Epithelial cell of prostate (primary cell): ENCODE results near the gene HMX1.

Source experiments
- DNase-seq: peaks from one replicate; pipeline ENCODE4 v3.0.0-alpha.2; 2011; ENCODE audit warnings: low read depth, low spot score
- H3K27ac ChIP-seq: fragments of 450-650 bp; 2 replicates; pipeline ENCODE4 v1.5.1; 2017; ENCODE audit warnings: mild to moderate bottlenecking

HMX1 gene

DNA sequence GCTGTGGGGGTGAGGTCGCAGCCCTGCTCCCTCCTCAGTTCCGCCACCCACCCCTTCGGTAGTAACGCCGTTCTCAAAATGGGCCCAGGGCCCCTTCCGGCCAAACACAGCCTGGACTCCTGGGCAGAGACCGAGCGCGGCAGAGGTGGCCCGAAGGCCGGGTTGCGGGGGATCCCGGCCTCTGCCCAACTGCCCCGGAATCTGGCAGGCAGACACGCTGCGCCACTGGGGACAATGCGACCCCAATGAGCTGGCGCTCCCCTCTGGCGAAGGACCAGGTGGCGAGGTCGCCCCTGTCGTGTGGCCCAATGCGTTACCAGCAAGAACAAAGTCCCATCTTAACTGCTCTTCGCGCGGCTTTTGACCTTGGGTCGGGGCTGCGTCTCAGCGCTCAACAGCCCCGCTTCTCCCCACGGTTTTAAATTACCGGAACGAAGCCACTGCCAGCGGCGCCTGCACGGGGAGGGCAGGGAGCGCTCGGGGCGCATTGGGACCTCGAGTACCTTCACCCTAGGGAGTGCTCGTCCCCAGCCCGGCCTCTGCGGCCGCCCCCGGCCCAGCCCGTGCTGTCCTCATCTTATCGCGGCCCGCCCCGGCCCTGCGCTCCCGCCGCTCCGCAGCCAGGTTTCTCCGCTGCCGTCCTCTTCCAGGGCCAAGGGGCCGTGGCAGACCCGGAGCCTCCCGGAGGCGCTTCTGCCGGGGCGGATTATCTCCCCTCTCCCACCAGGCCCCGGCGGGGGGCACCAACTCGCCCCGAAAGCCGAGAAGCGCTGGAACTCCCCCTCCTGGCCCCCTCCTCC is 22.2 kb upstream of the HMX1 start:
- DNase-seq = no peak

DNA sequence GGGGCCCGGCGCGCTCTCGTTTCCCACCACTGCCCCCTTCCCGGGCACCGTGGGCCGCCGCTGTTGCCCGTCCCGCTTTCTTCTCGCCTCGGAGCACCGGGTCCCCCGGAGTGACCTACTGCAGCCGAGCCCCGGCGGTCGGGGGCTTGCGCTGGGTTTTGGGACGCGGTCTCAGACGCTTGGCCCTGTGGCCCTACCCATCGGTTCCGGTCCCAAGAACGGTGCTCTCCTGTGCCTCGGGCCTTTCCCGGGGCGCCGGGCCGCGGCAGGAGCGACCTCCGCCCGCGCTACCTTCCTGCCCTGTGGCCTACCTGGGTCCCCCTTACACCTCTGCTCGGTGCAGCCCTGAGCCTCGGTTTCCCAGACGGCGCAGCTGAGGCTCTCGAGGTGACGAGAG is 21.6 kb upstream of the HMX1 start:
- no peak for DNase-seq
- no peak overlapping the region for H3K27ac ChIP-seq

More for the DNA sequence above, 22.2 kb upstream of the HMX1 start:
- no peak overlapping the region for H3K27ac ChIP-seq

DNA sequence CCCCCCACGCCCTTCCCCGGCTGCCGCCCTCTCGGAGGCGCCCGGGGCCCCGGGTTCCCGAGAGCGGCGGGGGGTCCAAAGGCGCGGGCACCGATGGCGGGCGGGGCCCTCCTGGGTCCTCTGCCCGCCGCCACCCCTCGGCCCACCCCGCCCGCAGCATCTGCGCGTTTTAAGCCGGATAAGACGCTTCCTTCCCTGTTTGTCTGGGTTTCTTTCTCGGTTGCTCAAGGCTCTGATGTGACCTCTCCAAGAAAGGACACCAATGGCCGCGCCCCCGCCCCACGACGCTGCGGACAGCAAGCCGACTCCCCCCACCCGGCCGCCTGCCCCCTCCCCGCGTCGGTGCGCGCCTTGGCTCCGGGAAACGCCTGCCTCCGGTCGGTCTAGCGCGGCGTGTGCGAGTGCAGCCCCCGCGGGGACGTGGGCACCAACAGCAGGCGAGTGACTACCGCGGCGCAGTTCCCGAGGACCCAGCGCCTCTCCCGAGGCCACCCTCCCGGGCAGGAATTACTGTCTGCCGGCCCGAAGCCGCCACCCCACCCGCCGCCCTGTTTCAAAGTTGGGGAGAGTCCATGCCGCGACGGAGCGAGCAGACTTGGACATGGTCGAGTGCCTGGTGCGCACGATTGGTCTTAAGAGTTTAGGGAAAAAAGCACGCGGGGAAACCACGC is 21.1 kb upstream of the HMX1 start:
- DNase-seq = no peak
- H3K27ac ChIP-seq = no peak overlapping the region

DNA sequence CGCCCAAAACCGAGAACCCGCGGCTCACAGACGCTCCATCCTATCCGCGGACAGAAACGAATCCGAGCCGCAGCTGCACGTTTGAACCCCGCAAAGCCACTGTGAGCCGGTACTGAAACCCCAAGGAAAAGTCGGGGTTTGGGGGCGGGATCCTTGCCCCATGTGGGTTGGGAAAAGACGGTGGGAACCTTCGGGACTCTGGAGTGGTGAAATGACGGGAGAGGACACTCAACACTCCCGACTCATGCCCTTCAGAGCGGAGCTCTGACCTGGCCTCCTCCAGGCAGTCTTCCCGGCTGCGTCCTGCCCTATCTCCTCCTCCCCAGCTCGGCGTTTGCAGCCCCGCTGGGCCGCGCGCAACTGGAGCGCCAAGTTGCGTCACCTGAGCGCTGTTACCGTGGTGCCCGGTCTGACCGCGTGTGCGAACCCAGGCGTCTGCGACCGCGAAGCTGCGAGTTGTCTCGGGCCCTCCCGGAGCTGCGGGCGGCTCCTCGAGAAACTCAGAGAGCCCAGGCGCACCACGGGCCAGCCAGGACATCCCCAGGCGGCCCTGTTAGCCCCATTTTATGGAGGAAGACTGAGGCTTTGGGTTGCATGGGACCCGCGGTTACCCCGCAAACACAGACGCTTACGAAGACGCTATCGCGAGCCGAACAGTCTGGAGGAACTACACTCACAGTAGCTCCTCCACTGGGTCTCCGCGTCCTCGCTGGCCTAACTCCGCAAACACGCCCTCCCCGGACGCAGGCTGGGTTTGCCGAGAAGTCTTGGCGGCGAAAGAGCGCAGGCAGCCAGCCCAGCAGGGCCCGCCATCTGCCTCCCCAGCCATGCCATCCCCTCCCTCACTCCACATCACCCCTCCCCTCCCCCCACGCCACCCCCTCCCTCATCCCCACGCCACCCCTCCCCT is 20.3 kb upstream of the HMX1 start:
- no peak for DNase-seq
- no peak overlapping the region for H3K27ac ChIP-seq

DNA sequence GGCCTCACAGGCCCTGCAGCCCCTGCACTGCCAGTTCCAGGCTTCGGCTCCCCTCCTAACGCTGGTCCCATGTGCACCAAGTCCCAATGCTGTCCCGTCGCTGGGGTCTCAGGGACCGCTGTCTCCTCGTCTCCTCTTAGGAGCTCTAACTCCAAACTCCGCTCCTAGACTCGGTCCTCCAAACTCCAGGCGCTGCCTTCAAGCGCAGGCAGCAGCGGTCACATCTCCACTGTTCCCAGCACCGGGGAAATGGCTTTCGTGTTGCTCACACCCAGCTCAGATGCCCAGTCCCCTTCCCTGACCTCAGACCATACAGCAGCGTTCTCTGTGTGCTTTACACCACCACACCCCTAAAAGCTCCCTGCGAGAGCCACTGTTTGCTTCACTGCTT is 19.6 kb upstream of the HMX1 start:
- no peak for DNase-seq
- H3K27ac ChIP-seq = no peak overlapping the region

DNA sequence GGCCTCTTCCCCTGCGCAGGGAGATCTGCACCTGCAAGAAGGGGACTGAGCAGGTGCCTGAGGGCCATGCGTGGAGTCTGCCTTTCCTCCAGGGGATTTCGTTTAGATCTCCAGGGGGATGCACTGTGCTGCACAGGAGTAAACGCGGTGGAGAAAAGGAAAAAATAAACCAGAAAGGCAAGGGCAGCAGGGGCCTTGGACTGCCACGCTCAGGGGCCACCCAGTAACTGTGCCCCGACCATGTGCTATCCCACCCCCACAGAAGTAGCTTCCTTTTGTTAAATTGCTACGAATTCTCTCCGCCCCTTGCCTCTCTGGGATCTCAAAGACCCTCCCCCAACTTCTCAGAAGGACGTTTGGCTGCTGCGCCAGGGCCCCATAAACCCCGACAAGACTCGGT is 17.2 kb upstream of the HMX1 start:
- H3K27ac ChIP-seq = no peak overlapping the region
- DNase-seq = no peak

DNA sequence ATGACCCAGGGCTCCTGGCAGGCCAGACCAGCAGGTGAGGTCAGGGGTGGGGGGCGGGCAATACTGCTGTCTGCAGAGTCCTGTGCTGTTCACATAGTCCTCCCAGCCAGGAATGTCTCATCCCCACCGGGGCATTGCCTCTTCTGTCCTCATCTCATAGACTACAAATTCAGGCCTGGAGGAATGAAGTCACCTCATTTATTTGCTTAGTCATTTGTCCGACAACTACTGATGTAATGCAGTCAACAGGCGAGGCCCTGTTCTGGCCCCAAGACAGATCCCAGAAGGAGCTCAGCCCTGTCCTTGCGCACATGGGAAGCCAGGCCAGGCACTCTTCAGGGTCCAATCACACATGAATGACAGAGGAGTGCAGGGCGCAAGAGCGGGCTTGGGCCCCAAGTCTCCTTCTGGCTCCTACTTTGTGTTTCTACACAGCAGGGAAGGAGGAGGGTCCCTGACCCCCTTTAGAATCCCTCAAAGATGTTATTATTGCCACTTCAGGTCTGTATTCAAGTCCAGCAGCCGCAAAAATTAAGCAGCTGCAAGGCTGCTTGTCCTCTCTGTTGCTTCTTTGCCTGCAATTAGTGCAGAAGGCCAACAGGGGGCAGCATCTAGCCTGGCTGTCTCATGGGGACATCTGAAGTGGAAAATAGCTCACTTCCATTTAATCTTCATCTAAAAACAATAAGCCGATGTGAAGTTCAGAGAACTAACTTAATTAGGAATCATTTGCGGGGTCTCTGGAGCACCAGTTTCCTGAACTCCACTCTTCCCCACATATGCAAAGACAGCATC is 15.2 kb upstream of the HMX1 start:
- no peak overlapping the region for H3K27ac ChIP-seq
- DNase-seq = no peak

DNA sequence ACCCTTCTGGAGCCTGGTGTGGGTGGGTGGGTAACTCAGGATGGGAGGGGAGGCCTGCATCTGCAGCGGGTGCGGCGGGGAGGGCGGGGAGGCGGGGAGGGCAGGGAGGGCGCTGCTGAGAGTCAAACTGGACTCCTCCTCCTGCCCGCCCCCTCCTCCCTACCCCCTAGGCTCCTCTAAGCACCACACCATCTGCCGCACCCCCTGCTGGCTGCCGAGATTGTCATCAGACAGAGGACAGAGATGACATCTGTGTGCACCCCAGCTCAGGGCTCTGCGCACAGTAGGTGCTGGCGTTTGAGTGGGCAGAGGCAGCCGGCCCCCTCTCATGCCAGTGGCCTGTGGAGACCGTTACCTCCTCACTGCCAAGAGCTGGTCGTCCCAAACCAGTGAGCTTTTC is 10.6 kb upstream of the HMX1 start:
- no peak for DNase-seq
- H3K27ac ChIP-seq = no peak overlapping the region

DNA sequence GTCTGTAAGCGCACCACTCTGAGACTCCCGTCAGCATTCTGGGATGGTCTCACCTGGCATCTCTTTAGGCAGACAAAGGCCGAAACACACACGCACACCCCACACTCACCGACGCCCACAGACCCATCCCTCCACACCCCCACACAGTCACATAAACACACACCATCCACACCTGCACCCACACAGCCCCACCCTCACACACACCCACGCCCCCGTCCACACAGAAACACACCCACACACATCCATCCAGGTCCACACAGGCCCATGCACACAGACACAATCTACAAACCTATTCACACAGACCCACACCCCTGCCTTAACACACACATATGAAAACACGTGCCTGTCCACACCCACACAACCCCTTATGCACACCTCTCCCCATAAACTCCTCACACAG is 9.2 kb upstream of the HMX1 start:
- no peak for DNase-seq
- no peak overlapping the region for H3K27ac ChIP-seq

DNA sequence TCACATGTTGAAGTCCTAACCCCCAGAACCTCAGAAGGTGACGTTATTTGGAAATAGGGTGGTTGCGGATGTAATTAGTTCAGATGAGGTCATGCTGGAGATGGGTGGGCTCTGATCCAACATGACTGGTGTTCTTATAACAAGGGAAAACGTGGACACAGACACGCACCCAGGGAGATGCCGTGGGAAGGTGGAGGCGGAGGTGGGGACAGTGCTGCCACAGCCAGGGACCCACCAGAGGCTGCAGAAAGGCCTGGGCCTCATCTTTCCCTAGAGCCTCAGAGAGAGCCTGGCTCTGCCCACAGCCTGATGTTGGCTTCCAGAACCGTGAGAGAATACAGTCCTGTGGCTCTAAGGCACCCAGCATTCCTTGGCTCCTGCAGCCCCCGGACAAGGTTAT is 7.9 kb upstream of the HMX1 start:
- no peak for DNase-seq
- H3K27ac ChIP-seq = no peak overlapping the region

DNA sequence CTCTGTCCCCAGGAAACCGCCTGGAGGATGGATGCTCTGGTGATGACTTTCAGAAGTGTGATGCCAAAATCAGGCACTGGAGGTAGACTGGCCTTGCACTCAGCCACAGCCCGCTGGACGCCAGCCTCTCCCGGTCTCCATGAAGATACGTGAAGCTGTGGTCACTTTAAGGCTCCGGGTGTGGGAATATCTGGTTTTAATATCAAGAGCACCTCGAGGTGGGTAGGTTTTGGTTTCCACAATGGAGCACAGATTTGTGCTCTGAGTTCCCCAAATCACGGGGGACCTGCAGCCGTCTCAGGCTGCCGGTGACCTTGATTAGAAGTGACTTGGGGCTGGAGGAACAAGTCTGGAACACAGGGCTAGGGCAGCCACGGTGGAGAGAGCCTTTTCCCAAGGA is 6.8 kb upstream of the HMX1 start:
- DNase-seq = no peak
- H3K27ac ChIP-seq = no peak overlapping the region

DNA sequence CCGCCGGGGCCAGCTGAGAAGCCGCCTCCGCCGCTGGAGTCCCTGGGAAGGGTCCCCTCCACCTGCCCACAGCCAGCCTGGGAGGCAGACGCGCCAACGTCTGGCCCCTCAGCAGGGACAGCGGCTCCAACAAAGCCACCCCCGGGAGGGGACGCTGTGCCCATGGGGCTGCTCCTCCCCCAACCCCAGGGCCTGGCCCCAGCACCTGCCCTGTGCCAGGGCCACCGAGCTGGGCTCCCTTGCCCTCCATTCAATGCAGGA is 6.1 kb upstream of the HMX1 start:
- H3K27ac ChIP-seq = no peak overlapping the region
- no peak for DNase-seq

DNA sequence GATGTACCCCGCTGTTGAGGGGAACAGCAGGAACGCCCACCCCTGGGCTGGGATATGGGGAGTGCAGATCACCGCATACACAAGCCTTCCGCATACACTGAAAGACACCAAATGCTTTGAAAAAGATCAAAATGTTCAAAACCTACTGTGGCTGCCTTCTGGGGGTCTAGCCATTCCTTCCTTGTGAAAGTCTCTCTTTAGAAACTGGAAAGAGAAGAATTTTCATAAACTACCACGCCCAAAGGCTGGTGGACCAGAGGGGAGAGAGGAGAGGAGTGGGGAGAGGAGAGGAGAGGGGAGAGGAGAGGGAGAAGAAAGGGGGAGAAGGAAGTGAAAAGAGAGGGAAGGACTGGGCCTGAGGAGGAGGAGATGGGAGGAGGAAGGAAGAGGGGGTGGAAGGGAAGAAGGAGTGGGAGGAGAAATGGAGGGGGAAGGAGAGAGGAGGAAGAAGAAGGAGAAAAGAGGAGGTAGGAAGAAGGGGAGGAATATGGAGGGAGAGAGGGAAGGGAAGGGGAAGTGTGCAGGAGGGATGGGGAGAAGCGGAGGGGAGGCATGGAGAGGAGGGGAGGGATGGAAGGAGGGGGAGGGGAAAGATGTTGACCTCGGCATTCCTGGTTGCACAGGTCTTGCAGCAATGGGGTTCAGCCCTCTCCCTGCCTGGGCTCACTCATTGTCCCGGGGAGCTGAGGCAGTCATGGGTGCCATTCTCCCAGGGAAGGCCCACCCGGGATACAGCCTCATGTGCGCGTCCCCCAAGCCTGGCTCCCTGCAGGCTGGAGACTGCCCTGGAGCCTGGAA is 5.5 kb upstream of the HMX1 start:
- H3K27ac ChIP-seq = no peak overlapping the region

DNA sequence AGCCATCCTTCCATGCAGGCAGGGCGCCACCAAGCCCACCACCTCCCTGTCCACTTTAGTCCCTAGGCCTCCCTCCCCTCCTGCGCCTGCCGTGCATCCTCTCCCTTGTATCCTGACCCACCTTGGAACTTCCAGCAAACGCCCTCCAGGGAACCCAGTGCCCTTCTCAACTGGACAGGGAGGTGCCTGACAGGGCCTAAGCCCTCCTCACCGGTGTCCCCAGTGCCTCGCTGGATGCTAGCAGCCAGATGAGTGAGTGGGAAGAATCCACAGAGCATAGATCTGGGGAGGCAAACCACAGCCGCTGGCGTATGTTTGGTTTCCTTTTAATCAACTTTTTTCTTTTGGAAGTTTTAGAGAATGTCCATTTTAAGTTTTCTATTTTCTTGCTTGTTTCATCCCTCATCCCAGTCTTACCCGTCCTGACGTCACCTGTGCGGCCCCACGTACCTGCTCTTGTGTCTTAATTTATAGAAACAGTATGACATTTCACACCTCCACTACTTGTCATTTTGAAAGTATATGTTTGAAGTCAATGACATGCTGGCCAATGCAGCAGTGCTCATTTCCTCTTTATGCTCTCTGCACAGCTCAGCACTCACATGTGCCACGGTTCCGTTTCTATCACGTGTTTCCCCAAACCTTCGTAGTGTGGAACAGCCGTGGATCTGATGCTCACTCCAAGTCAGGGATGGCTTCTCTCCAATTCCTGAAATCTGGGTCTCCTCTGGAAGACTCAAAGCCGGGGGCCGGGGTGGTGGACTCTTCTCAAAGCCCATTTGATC is 3.4 kb upstream of the HMX1 start:
- no peak for DNase-seq
- H3K27ac ChIP-seq = no peak overlapping the region

More for the DNA sequence above, 5.5 kb upstream of the HMX1 start:
- no peak for DNase-seq

DNA sequence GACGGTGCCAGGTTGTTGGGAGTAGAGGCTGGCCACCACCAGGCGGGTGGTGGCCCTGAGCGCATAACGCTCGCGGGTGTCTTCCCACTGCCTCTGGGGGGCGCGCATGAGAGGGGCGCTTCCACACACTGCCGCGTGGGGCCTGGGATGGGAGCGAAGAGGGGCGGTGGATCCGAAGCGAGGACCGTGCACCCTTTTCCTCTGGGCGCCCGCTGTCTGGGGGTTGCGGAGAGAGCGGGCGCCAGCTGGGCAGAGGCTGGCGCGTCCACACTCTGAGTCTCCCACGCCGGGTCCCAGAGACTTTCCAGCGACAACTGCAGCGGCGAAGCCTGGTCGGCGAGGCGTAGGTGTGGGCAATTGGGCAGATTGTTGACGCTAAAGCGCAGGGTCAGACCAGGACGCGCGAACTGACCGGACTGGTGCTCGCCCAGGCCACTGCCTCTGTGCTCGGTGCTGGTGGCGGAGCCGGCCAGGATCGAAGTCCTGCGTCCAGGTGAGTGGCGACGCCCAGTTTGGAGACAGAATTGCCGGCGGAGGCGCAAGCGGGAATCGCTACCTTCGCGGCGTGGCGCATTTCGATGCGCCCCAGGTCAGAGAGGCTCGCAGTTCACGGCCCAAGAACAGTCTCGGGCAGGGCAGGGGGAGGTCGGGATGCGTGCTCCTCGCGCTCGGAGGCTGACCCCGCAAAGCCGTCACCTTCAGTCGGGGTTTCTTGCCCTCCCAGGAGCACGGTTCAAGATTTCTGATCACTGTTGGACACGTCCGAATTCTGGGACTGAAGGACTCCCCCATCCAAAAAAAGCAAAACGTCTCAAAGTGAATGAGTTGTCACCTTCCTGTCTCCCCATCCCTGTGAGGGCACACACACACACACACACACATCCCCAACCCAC is 2.6 kb upstream of the HMX1 start:
- no peak for DNase-seq
- H3K27ac ChIP-seq = no peak overlapping the region

DNA sequence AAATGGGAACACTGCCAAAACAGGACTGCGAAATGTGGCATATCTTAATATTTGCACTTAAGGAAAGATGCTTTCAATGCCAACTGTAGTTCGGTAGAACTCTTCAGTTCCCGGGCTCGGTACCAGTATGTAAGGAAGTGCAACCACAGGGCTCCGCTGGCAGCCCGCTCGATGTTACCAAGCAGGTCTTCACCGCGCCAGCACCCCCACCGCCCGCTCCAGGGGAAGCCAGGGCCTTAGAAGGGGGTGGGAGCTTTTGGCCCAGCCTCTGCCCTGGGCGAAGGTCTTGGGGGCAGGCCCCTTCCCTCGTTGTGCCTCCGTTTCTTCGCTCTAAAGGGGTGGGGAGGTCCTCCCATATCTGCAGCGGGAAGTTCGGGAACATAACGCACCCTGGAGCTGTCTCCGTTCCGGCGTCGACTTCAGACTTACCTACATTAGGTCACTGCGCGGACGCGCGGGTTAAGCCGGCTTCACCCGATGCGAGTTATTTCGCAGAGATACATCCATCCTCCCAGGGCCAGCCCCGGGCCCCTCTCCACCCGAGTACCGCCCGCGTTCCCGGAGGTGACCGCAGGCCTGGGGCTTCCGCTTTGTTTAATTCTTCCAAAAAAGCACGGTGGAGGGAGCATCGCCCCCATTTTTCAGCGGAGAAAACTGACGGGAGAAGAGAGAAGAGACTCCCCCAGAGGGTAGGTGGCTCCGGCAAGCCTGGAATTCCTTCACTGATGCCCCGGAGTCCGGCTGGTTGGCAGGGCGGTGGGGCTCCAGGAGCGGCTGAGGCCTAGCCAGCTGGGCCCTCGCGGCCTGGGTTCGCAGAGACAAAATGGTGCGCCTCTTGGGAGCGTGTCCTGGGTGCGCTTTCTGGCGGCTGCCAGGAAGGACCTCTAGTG is 1.0 kb upstream of the HMX1 start:
- DNase-seq = no peak
- no peak overlapping the region for H3K27ac ChIP-seq
